Stomach (tissue), 9 donors: ENCODE results near the gene HNRNPC. TPM values are rescaled to one million over a fixed set of nuclear protein-coding genes. Genes with fewer than 3 reads are reported as not detected.

Experiments
- DNase-seq, 2 donors: peaks; one replicate each; pipeline versions ENCODE4 v3.0.0 to v3.0.0-alpha.2; 2013 to 2019
- H3K27ac ChIP-seq, 5 donors: fragments of 200-600 bp in 4 of 5; sonication (generic) in 4 of 5; one replicate each; pipeline ENCODE4 v1.5.1; 2013 to 2019; ENCODE audit warnings: mild to moderate bottlenecking in 1 of 5, moderate library complexity in 1 of 5
- H3K27me3 ChIP-seq, 3 donors: fragments of 200-600 bp; sonication (generic); one replicate each; pipeline ENCODE4 v1.5.1; 2017 to 2019; ENCODE audit warnings: mixed run types in 1 of 3
- H3K36me3 ChIP-seq, 4 donors: fragments of 200-600 bp; sonication (generic); 1 replicate in 3 of 4; 2 replicates in 1 of 4; pipeline ENCODE4 v1.5.1; 2016 to 2019
- H3K4me1 ChIP-seq, 4 donors: fragments of 200-600 bp; sonication (generic); one replicate each; pipeline ENCODE4 v1.5.1; 2016 to 2019
- H3K4me3 ChIP-seq, 4 donors: fragments of 200-600 bp; sonication (generic) in 3 of 4; one replicate each; pipeline ENCODE4 v1.5.1; 2016 to 2019; ENCODE audit warnings: mild to moderate bottlenecking in 1 of 4
- H3K9me3 ChIP-seq, 4 donors: fragments of 200-600 bp; sonication (generic); one replicate each; pipeline ENCODE4 v1.5.1; 2016 to 2019
- CTCF ChIP-seq, 7 experiments: fragments of 450-650 bp in 4 of 7; fragments of 200-600 bp in 3 of 7; sonication (generic) in 3 of 7; IDR thresholded peaks; one replicate each; pipeline ENCODE4 v1.5.1; 2016 to 2019; ENCODE audit warnings: antibody characterized with exemption in 7 of 7, control low read depth in 2 of 7, mild to moderate bottlenecking in 1 of 7
- EP300 ChIP-seq: sonication (generic); formaldehyde crosslinking; IDR thresholded peaks from one replicate; pipeline ENCODE4 v1.6.1; 2017; ENCODE audit warnings: antibody characterized with exemption
- POLR2A ChIP-seq, 4 donors: fragments of 450-650 bp; IDR thresholded peaks; one replicate each; pipeline ENCODE4 v1.6.1; 2016; ENCODE audit warnings: antibody characterized with exemption in 4 of 4, control low read depth in 2 of 4, mild to moderate bottlenecking in 1 of 4, moderate library complexity in 1 of 4
- POLR2AphosphoS5 ChIP-seq, 3 donors: sonication (generic); formaldehyde crosslinking; IDR thresholded peaks; one replicate each; pipeline ENCODE4 v1.6.1; 2016; ENCODE audit warnings: antibody characterized with exemption in 3 of 3
- WGBS, 5 donors: extraction: QIAGEN DNeasy Blood & Tissue Kit in 3 of 5; methylation state at CpG; one replicate each; pipeline versions ENCODE4 v1.1.5 to v1.1.7; 2013 to 2018; 5-methylcytosine and 5-hydroxymethylcytosine counted together
- intact Hi-C: fragments of 100-400 bp; cut with DNase I; formaldehyde crosslinking; loops from one replicate; pipeline ENCODE4 v1.15.1; 2023; ENCODE audit warnings: low total_unique reads
- polyA plus RNA-seq, 3 donors: library from polyadenylated mRNA; stranded (reverse); fragments of 200-250 nt; gene quantifications; one replicate each; pipeline ENCODE4 v1.2.3, GENCODE V29; 2013
- total RNA-seq, 5 donors: library from RNA; depleted of rRNA; stranded (reverse); fragments of >200 nt; gene quantifications; one replicate each; pipeline versions ENCODE4 v1.1.0 to v1.2.3, GENCODE V29; 2014 to 2016
- donor health status: healthy with polysubstance abuse.
- donor health status: Bipolar disorder and iron deficiency.
- donor health status: healthy.

Gene HNRNPC
- total and polyA plus RNA-seq, 8 donors, result 110 to 516 (median 398) TPM

- intact Hi-C loops, result no loop called here
- Histone ChIP-seq H3K27me3 (peaks cover 0 to 6% (median 0%) of the 10 kb centered on the region in 3 donors), H3K27ac (no peak overlapping the region), H3K4me1 (no peaks in the 10 kb centered on the region), H3K36me3 (no peaks in the 10 kb centered on the region), H3K9me3 (peaks cover 0 to 10% (median 7%) of the 10 kb centered on the region in 4 donors), H3K4me3 (no peak overlapping the region)
- DNase-seq, result no peak
- no peak for TF ChIP-seq EP300
- no peak for TF ChIP-seq POLR2AphosphoS5 (IDR thresholded peaks at IDR 0.05)
- TF ChIP-seq POLR2A (IDR thresholded peaks at IDR 0.05), result no peak
- TF ChIP-seq CTCF (IDR thresholded peaks at IDR 0.05), result no peak
- WGBS, 5 donors, result 45 to 62% (median 60%) methylated on average over 5 of the region's 5 CpGs
Measured at GRCh38 chr14:21185491-21185890, 83.8 kb downstream of the HNRNPC start.

- no peak overlapping the region for H3K4me3 ChIP-seq
- peaks cover 0 to 10% (median 7%) of the 10 kb centered on the region in 4 donors for H3K9me3 ChIP-seq
- no peak for TF ChIP-seq POLR2A (IDR thresholded peaks at IDR 0.05)
- TF ChIP-seq POLR2AphosphoS5 (IDR thresholded peaks at IDR 0.05), result peak in 1 of 3 donors; percentile 2
- TF ChIP-seq CTCF (IDR thresholded peaks at IDR 0.05), result no peak
- no peak for TF ChIP-seq EP300
- H3K27ac ChIP-seq, result no peak overlapping the region
- 52 to 73% (median 58%) methylated on average over 1 of the region's 1 CpG for WGBS, 5 donors
- no peaks in the 10 kb centered on the region for H3K36me3 ChIP-seq
- intact Hi-C loops, result no loop called here
- peaks cover 0 to 6% (median 0%) of the 10 kb centered on the region in 3 donors for H3K27me3 ChIP-seq
- DNase-seq, result no peak
- no peaks in the 10 kb centered on the region for H3K4me1 ChIP-seq
Measured at GRCh38 chr14:21184254-21184653, 85.0 kb downstream of the HNRNPC start.

- no peak for DNase-seq
- no peak overlapping the region for H3K27ac ChIP-seq
- no peaks in the 10 kb centered on the region for H3K4me1 ChIP-seq
- H3K27me3 ChIP-seq, result peaks cover 0 to 6% (median 0%) of the 10 kb centered on the region in 3 donors
- H3K36me3 ChIP-seq, result no peaks in the 10 kb centered on the region
- no peak overlapping the region for H3K4me3 ChIP-seq
- WGBS, 5 donors, result 62 to 73% (median 67%) methylated on average over 2 of the region's 2 CpGs
- TF ChIP-seq POLR2AphosphoS5 (IDR thresholded peaks at IDR 0.05), result no peak
- TF ChIP-seq EP300, result no peak
- no peak for TF ChIP-seq CTCF (IDR thresholded peaks at IDR 0.05)
- TF ChIP-seq POLR2A (IDR thresholded peaks at IDR 0.05), result no peak
- intact Hi-C loops, result no loop called here
- H3K9me3 ChIP-seq, result peaks cover 0 to 10% (median 8%) of the 10 kb centered on the region in 4 donors
Measured at GRCh38 chr14:21182166-21182565, 87.1 kb downstream of the HNRNPC start.

- Histone ChIP-seq H3K4me3 (no peak overlapping the region), H3K36me3 (no peaks in the 10 kb centered on the region), H3K9me3 (no peaks in the 10 kb centered on the region), H3K4me1 (no peaks in the 10 kb centered on the region), H3K27ac (no peak overlapping the region), H3K27me3 (peaks cover 0 to 4% (median 0%) of the 10 kb centered on the region in 3 donors)
- no peak for TF ChIP-seq CTCF (IDR thresholded peaks at IDR 0.05)
- TF ChIP-seq POLR2AphosphoS5 (IDR thresholded peaks at IDR 0.05), result no peak
- no peak for TF ChIP-seq EP300
- intact Hi-C loops, result no loop called here
- no peak for DNase-seq
- 54 to 62% (median 59%) methylated on average over 2 of the region's 2 CpGs for WGBS, 5 donors
Measured at GRCh38 chr14:21171128-21171527, 98.1 kb downstream of the HNRNPC start.
